Measurements from ENCODE around the gene RNF114. TPM values are rescaled to one million over a fixed set of nuclear protein-coding genes. Genes with fewer than 3 reads are reported as not detected.

The RNF114 gene
- polyA plus RNA-seq, 1 of the 3 experiments (the other 2 are of a cell fraction), result 55.0 TPM

GRCh38 chr20:49987868-49988690, 51.9 kb downstream of the RNF114 start:
- Histone ChIP-seq H3K9me2 (no peaks in the 10 kb centered on the region), H3K4me1 (ENCODE audit: control insufficient read depth in 1 of 2, insufficient read depth in 2 of 2, low read depth in 1 of 2, low read length in 1 of 2) (peaks cover 37 to 61% of the 10 kb centered on the region in 2 experiments), H2AFZ (ENCODE audit: low read depth) (no peak overlapping the region), H4K20me1 (ENCODE audit: insufficient read depth) (peaks cover 26% of the 10 kb centered on the region), H3K9ac (no peak overlapping the region; the same call in 1 of the 2 replicates), H3K4me2 (peak overlapping the region; percentile 72), H3F3A (replicated peaks; ENCODE audit: insufficient read depth) (peaks cover 36% of the 10 kb centered on the region), H3K27me3 (ENCODE audit: insufficient read depth) (no peaks in the 10 kb centered on the region), H3K36me3 (replicated peaks in 1 of 2; ENCODE audit: control insufficient read depth in 1 of 2, insufficient read depth in 2 of 2, low read length in 1 of 2) (peaks cover 3 to 6% of the 10 kb centered on the region in 2 experiments), H3K4me3 (ENCODE audit: low read depth in 2 of 2, low read length in 1 of 2) (no peak overlapping the region), H3K27ac (ENCODE audit: low read depth in 2 of 2, low read length in 1 of 2) (peak overlapping the region; percentile 82 to 91; a peak in 3 of 4 replicates), H3K79me2 (ENCODE audit: insufficient read depth) (peaks cover 52% of the 10 kb centered on the region), H3K9me3 (no peaks in the 10 kb centered on the region)
- 68% methylated on average over 17 of the region's 18 CpGs for WGBS (ENCODE audit: low lambda C conversion rate)
- DNase-seq, result no peak
- ChIA-PET CTCF (interaction anchor here (1.3 to 22.2 kb wide), 5 partner anchors 9 to 191 kb away, joined by 3 to 807 read pairs (median 5); no protein-coding TSS in a partner anchor), POLR2A (interaction anchor here (1.5 to 1.9 kb wide), 2 partner anchors 26 to 28 kb away, joined by 4 to 7 read pairs; no protein-coding TSS in a partner anchor)
- no peak for TF ChIP-seq POLR2AphosphoS5 (IDR thresholded peaks at IDR 0.05; ENCODE audit: low read depth, low read length)
- TF ChIP-seq USF1 (IDR thresholded peaks at IDR 0.05; ENCODE audit: borderline replicate concordance, low read depth), result no peak
- no peak for TF ChIP-seq NFIC (IDR thresholded peaks at IDR 0.05; ENCODE audit: borderline replicate concordance)
- no peak for TF ChIP-seq CHD2 (IDR thresholded peaks at IDR 0.05; ENCODE audit: low read length, partially characterized antibody)
- no peak for TF ChIP-seq MEF2A (IDR thresholded peaks at IDR 0.05; ENCODE audit: borderline replicate concordance, low read depth)
- no peak for TF ChIP-seq GABPA (IDR thresholded peaks at IDR 0.05; ENCODE audit: low read depth)
- no peak for TF ChIP-seq SIN3A (IDR thresholded peaks at IDR 0.05; ENCODE audit: borderline replicate concordance, low read depth, low read length)
- TF ChIP-seq GATA2 (CRISPR knock-in tag; IDR thresholded peaks at IDR 0.05), result no peak
- TF ChIP-seq FOXJ3 (CRISPR knock-in tag; IDR thresholded peaks at IDR 0.05), result no peak
- TF ChIP-seq YY1 (IDR thresholded peaks at IDR 0.05; ENCODE audit: low read depth), result no peak
- no peak for TF ChIP-seq RFX5 (IDR thresholded peaks at IDR 0.05; ENCODE audit: low read length)
- no peak for TF ChIP-seq IRF3 (IDR thresholded peaks at IDR 0.05; ENCODE audit: low read depth, low read length)
- no peak for TF ChIP-seq RCOR1 (IDR thresholded peaks at IDR 0.05; ENCODE audit: low read length)
